Esophagus muscularis mucosa (tissue), 4 donors: ENCODE data around the gene DRD4. TPM values are rescaled to one million over a fixed set of nuclear protein-coding genes. Genes with fewer than 3 reads are reported as not detected.
"Not testable (repeated sequence)": the region's sequence is repeated elsewhere in the genome, so short reads cannot be mapped to it uniquely, and the experiment has no call there.

Experiments used
- DNase-seq: peaks from one replicate; pipeline ENCODE4 v3.0.0-alpha.2; 2017; ENCODE audit errors: extremely low spot score
- H3K27ac ChIP-seq, 4 donors: fragments of 200-600 bp; sonication (generic); replicated peaks in 1 of 4; 1 replicate in 3 of 4; 2 replicates in 1 of 4; pipeline ENCODE4 v1.5.1; 2016 to 2019; ENCODE audit warnings: mild to moderate bottlenecking in 1 of 4
- H3K27me3 ChIP-seq, 4 donors: fragments of 200-600 bp; sonication (generic); one replicate each; pipeline versions ENCODE4 v1.5.1 to v1.6.0; 2016 to 2019
- H3K36me3 ChIP-seq, 4 donors: fragments of 200-600 bp; sonication (generic); one replicate each; pipeline ENCODE4 v1.5.1; 2016 to 2019
- H3K4me1 ChIP-seq, 4 donors: fragments of 200-600 bp; sonication (generic); one replicate each; pipeline ENCODE4 v1.5.1; 2016 to 2019
- H3K4me3 ChIP-seq, 4 donors: fragments of 200-600 bp; sonication (generic); 1 replicate in 2 of 4; 2 replicates in 2 of 4; pipeline ENCODE4 v1.5.1; 2016 to 2019; ENCODE audit warnings: mild to moderate bottlenecking in 4 of 4, moderate library complexity in 1 of 4
- H3K9me3 ChIP-seq, 4 donors: fragments of 200-600 bp; sonication (generic); 1 replicate in 3 of 4; 2 replicates in 1 of 4; pipeline ENCODE4 v1.5.1; 2016 to 2019
- CTCF ChIP-seq, 3 experiments: fragments of 200-600 bp in 2 of 3; fragments of 450-650 bp in 1 of 3; sonication (generic) in 2 of 3; IDR thresholded peaks; one replicate each; pipeline ENCODE4 v1.5.1; 2017 to 2019; ENCODE audit warnings: antibody characterized with exemption in 3 of 3, mild to moderate bottlenecking in 2 of 3, moderate library complexity in 1 of 3
- EP300 ChIP-seq: sonication (generic); formaldehyde crosslinking; IDR thresholded peaks from one replicate; pipeline ENCODE4 v1.6.1; 2017; ENCODE audit warnings: antibody characterized with exemption
- POLR2A ChIP-seq: fragments of 450-650 bp; IDR thresholded peaks from one replicate; pipeline ENCODE4 v1.6.1; 2017; ENCODE audit warnings: antibody characterized with exemption, moderate library complexity, mild to moderate bottlenecking, low read depth
- POLR2AphosphoS5 ChIP-seq, 2 donors: sonication (generic); formaldehyde crosslinking; IDR thresholded peaks; one replicate each; pipeline ENCODE4 v1.6.1; 2017; ENCODE audit warnings: antibody characterized with exemption in 2 of 2
- WGBS: methylation state at CpG from one replicate; pipeline ENCODE4 v1.1.5; 2018; 5-methylcytosine and 5-hydroxymethylcytosine counted together
- intact Hi-C: fragments of 100-400 bp; cut with DNase I; formaldehyde crosslinking; loops from one replicate; pipeline ENCODE4 v1.15.1; 2023
- total RNA-seq, 4 donors: library from RNA; depleted of rRNA; stranded (reverse); fragments of >200 nt; gene quantifications; one replicate each; pipeline versions ENCODE4 v1.1.0 to v1.2.1, GENCODE V29; 2016

The DRD4 gene
- total RNA-seq, 4 donors from 2014 or later, result 0.26 to 1.1 (median 0.42) TPM; not detected in 1

DNA sequence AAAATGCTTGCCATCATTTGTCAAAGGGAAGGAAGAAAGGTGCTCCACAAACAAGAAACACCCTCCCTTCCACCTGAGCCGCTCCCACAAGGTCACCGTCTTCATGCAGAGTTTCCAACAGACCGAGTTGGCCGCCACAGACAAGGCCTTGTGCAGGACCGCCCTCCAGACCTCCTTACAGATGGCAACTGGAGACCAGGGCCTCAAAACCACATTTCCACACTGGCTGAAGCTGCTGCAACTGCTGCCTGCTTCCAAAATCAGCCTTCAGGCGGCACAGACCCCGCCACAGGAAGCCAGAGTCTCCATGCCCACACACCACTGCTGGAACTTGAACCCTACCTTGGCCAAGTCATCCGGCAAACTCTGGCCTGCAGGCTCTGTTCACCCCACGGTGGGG, 51.6 kb downstream of the DRD4 start:
- 87% methylated on average over 9 of the region's 9 CpGs for WGBS
- Histone ChIP-seq H3K4me1 (peaks cover 6 to 10% (median 8%) of the 10 kb centered on the region in 4 donors), H3K9me3 (no peaks in the 10 kb centered on the region), H3K27ac (no peak overlapping the region), H3K4me3 (no peak overlapping the region), H3K27me3 (no peaks in the 10 kb centered on the region), H3K36me3 (peaks cover 31 to 68% (median 63%) of the 10 kb centered on the region in 4 donors)
- DNase-seq, result no peak
- TF ChIP-seq POLR2AphosphoS5 (IDR thresholded peaks at IDR 0.05), result no peak
- TF ChIP-seq POLR2A, result no peak
- no peak for TF ChIP-seq CTCF (IDR thresholded peaks at IDR 0.05)
- TF ChIP-seq EP300, result no peak
- intact Hi-C loops, result no loop called here

DNA sequence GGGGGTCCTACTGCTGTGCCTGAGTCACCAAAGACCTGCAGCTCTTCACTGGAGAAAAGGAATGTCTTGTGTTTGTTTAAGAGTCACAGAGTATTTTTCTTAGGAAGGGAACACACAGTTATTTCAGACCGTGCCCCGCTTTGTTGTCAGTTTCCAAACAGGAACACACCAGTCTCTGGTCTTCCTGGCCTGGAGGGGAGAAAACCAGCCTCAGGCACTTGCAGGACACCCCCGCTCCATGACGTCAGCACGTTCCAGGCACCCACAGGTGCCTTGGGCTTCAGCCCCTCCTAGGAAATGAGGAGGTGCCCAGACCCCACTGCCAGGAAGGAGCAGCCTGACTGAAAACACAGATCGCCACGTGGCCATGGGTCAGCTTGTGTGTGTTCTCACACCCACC, 52.6 kb downstream of the DRD4 start:
- no peak for DNase-seq
- no peaks in the 10 kb centered on the region for H3K9me3 ChIP-seq
- H3K27me3 ChIP-seq, result no peaks in the 10 kb centered on the region
- no peak for TF ChIP-seq POLR2AphosphoS5 (IDR thresholded peaks at IDR 0.05)
- TF ChIP-seq POLR2A, result no peak
- TF ChIP-seq EP300, result no peak
- TF ChIP-seq CTCF (IDR thresholded peaks at IDR 0.05), result no peak
- H3K4me3 ChIP-seq, result no peak overlapping the region
- peaks cover 16 to 19% (median 17%) of the 10 kb centered on the region in 4 donors for H3K4me1 ChIP-seq
- peaks cover 28 to 58% (median 54%) of the 10 kb centered on the region in 4 donors for H3K36me3 ChIP-seq
- no peak overlapping the region for H3K27ac ChIP-seq
- intact Hi-C loops, result no loop called here
- 86% methylated on average over 5 of the region's 7 CpGs for WGBS

DNA sequence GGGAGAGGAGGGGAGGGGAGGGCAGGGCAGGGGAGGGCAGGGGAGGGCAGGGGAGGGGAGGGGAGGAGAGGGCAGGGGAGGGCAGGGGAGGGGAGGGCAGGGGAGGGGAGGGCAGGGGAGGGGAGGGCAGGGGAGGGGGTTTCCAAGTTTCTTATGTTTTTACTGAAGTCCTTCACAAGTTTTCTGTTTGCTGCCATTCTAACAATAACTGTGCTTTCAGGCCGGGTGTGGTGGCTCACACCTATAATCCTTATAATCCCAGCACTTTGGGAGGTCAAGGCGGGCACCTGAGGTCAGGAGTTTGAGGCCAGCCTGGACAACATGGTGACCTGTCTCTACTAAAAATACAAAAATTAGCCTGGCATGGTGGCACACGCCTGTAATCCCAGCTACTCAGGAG, 53.2 kb downstream of the DRD4 start:
- 100% methylated on average over 3 of the region's 3 CpGs for WGBS
- H3K4me3 ChIP-seq, H3K27ac ChIP-seq, intact Hi-C loops, H3K9me3 ChIP-seq, H3K27me3 ChIP-seq, DNase-seq: not testable (repeated sequence)
- Histone ChIP-seq H3K4me1 (peaks cover 16 to 20% (median 19%) of the 10 kb centered on the region in 4 donors), H3K36me3 (peaks cover 25 to 52% (median 48%) of the 10 kb centered on the region in 4 donors)

Other genes with a start within 250 kb of the DRD4 start
- gene PKP3, start 243.1 kb upstream of the DRD4 start, total RNA-seq, result 1 to 10 TPM in 1 of 4 donors, under 1 TPM in 3; 0.17 to 1.1 (median 0.51) TPM
- 10 to 100 TPM; 45.7 to 72.9 (median 50.5) TPM for gene SIGIRR, start 222.3 kb upstream of the DRD4 start, total RNA-seq
- under 1 TPM in 3 of 4 donors, not detected in 1; 0.11 to 0.42 (median 0.32) TPM for gene ANO9, start 195.3 kb upstream of the DRD4 start, total RNA-seq
- 10 to 100 TPM; 23.9 to 58.3 (median 30.2) TPM for gene PTDSS2, start 187.0 kb upstream of the DRD4 start, total RNA-seq
- gene RNH1, start 130.0 kb upstream of the DRD4 start, total RNA-seq, result 100 to 1,000 TPM; 280 to 367 (median 334) TPM
- 10 to 100 TPM; 45.7 to 85.2 (median 61.7) TPM for gene HRAS, start 101.7 kb upstream of the DRD4 start, total RNA-seq
- gene LRRC56, start 99.7 kb upstream of the DRD4 start, total RNA-seq, result under 1 TPM in 2 of 4 donors, not detected in 2; 0.19 to 0.33 TPM
- 1 to 10 TPM in 3 of 4 donors, under 1 TPM in 1; 0.52 to 3.1 (median 1.7) TPM for gene LMNTD2, start 76.5 kb upstream of the DRD4 start, total RNA-seq
- 10 to 100 TPM in 3 of 4 donors, 1 to 10 TPM in 1; 2.9 to 24.4 (median 13.7) TPM for gene RASSF7, start 76.3 kb upstream of the DRD4 start, total RNA-seq
- 10 to 100 TPM; 24.5 to 38.2 (median 28.7) TPM for gene PHRF1, start 60.8 kb upstream of the DRD4 start, total RNA-seq
- gene IRF7, start 21.3 kb upstream of the DRD4 start, total RNA-seq, result 10 to 100 TPM; 11.3 to 39.6 (median 14.2) TPM
- gene CDHR5, start 12.3 kb upstream of the DRD4 start, total RNA-seq, result 1 to 10 TPM in 1 of 4 donors, not detected in 3; 1.3 TPM
- gene SCT, start 10.1 kb upstream of the DRD4 start, total RNA-seq, result not detected
- gene DEAF1, start 58.0 kb downstream of the DRD4 start, total RNA-seq, result 10 to 100 TPM; 24.9 to 57.1 (median 39.4) TPM
- gene TMEM80, start 58.5 kb downstream of the DRD4 start, total RNA-seq, result 10 to 100 TPM; 27.4 to 55.2 (median 39.6) TPM
- gene EPS8L2, start 69.0 kb downstream of the DRD4 start, total RNA-seq, result 10 to 100 TPM in 3 of 4 donors, 1 to 10 TPM in 1; 5.6 to 31.6 (median 24.9) TPM
- gene TALDO1, start 110.2 kb downstream of the DRD4 start, total RNA-seq, result 100 to 1,000 TPM; 168 to 231 (median 186) TPM
- 10 to 100 TPM; 24.0 to 37.7 (median 28.9) TPM for gene GATD1, start 140.2 kb downstream of the DRD4 start, total RNA-seq
- gene CEND1, start 152.8 kb downstream of the DRD4 start, total RNA-seq, result 1 to 10 TPM in 3 of 4 donors, under 1 TPM in 1; 0.42 to 3.3 (median 2.6) TPM
- gene SLC25A22, start 161.0 kb downstream of the DRD4 start, total RNA-seq, result 10 to 100 TPM in 1 of 4 donors, 1 to 10 TPM in 3; 5.0 to 11.0 (median 9.5) TPM
- 10 to 100 TPM in 2 of 4 donors, 1 to 10 TPM in 2; 5.3 to 18.7 (median 9.6) TPM for gene PIDD1, start 168.0 kb downstream of the DRD4 start, total RNA-seq
- gene RPLP2, start 172.7 kb downstream of the DRD4 start, total RNA-seq, result 100 to 1,000 TPM; 318 to 813 (median 686) TPM
- gene PNPLA2, start 181.6 kb downstream of the DRD4 start, total RNA-seq, result 100 to 1,000 TPM in 1 of 4 donors, 10 to 100 TPM in 3; 62.8 to 107 (median 77.6) TPM
- gene CRACR2B, start 190.7 kb downstream of the DRD4 start, total RNA-seq, result 1 to 10 TPM; 5.3 to 8.4 (median 7.0) TPM
- 100 to 1,000 TPM; 219 to 730 (median 352) TPM for gene CD151, start 195.7 kb downstream of the DRD4 start, total RNA-seq
- 100 to 1,000 TPM in 2 of 4 donors, 10 to 100 TPM in 2; 71.4 to 189 (median 92.3) TPM for gene POLR2L, start 205.3 kb downstream of the DRD4 start, total RNA-seq
- 100 to 1,000 TPM in 3 of 4 donors, 10 to 100 TPM in 1; 81.4 to 156 (median 129) TPM for gene TSPAN4, start 205.6 kb downstream of the DRD4 start, total RNA-seq